Measurements from ENCODE around the gene UBR4.

- TF ChIP-seq CTCF (IDR thresholded peaks at IDR 0.05) (no peak), POLR2A (IDR thresholded peaks at IDR 0.05) (no peak)
Measured at GRCh38 chr1:19043579-19044443, 166.3 kb downstream of the UBR4 start.
